ENCODE data around the gene UBAP2L. TPM values are rescaled to one million over a fixed set of nuclear protein-coding genes. Genes with fewer than 3 reads are reported as not detected.

Gene UBAP2L
- total and polyA plus RNA-seq, 9 donors: 45.5 to 172 (median 133) TPM

GRCh38 chr1:154213274-154213673 is 7.5 kb upstream of the UBAP2L start:
- H3K27ac ChIP-seq: no peak overlapping the region
- WGBS, 3 donors: 86 to 94% (median 93%) methylated on average over 1 of the region's 1 CpG
- H3K27me3 ChIP-seq: no peaks in the 10 kb centered on the region
- intact Hi-C loops (cut with DNase I): no loop called here
- no peaks in the 10 kb centered on the region for H3K9me3 ChIP-seq
- H3K36me3 ChIP-seq: no peaks in the 10 kb centered on the region
- TF ChIP-seq POLR2A (IDR thresholded peaks at IDR 0.05) (no peak), EP300 (IDR thresholded peaks at IDR 0.05) (no peak), CTCF (IDR thresholded peaks at IDR 0.05) (no peak)
- no peaks in the 10 kb centered on the region for H3K4me1 ChIP-seq (ENCODE audit: insufficient read depth)
- no peak overlapping the region for H3K4me3 ChIP-seq
- no peak for DNase-seq

- peaks cover 3% of the 10 kb centered on the region for H3K4me1 ChIP-seq (ENCODE audit: insufficient read depth)
- H3K27me3 ChIP-seq: no peaks in the 10 kb centered on the region
- intact Hi-C loops (cut with DNase I): no loop called here
- TF ChIP-seq CTCF (IDR thresholded peaks at IDR 0.05) (no peak), POLR2A (IDR thresholded peaks at IDR 0.05) (no peak), EP300 (IDR thresholded peaks at IDR 0.05) (no peak)
- no peaks in the 10 kb centered on the region for H3K9me3 ChIP-seq
- WGBS, 3 donors: 61 to 74% (median 67%) methylated on average over 3 of the region's 3 CpGs
- no peak overlapping the region for H3K27ac ChIP-seq
- H3K4me3 ChIP-seq: no peak overlapping the region
- no peaks in the 10 kb centered on the region for H3K36me3 ChIP-seq
- no peak for DNase-seq
These were observed 2.2 kb upstream of the UBAP2L start for GRCh38 chr1:154218545-154218944.

GRCh38 chr1:154219541-154219940 is 1.2 kb upstream of the UBAP2L start:
- Histone ChIP-seq H3K36me3 (no peaks in the 10 kb centered on the region), H3K4me3 (peak overlapping the region; percentile 93), H3K27me3 (no peaks in the 10 kb centered on the region), H3K27ac (peak overlapping the region; percentile 95 to 96), H3K9me3 (no peaks in the 10 kb centered on the region), H3K4me1 (ENCODE audit: insufficient read depth) (peaks cover 3% of the 10 kb centered on the region)
- intact Hi-C loops (cut with DNase I): no loop called here
- TF ChIP-seq POLR2A (IDR thresholded peaks at IDR 0.05) (no peak), CTCF (IDR thresholded peaks at IDR 0.05) (no peak), EP300 (IDR thresholded peaks at IDR 0.05) (no peak)
- WGBS, 3 donors: 7 to 15% (median 7%) methylated on average over 5 of the region's 5 CpGs
- no peak for DNase-seq

- intact Hi-C loops (cut with DNase I): no loop called here
- H3K4me1 ChIP-seq (ENCODE audit: insufficient read depth): peaks cover 3% of the 10 kb centered on the region
- H3K36me3 ChIP-seq: no peaks in the 10 kb centered on the region
- H3K9me3 ChIP-seq: no peaks in the 10 kb centered on the region
- peak overlapping the region; percentile 96 to 97 for H3K27ac ChIP-seq
- TF ChIP-seq EP300 (IDR thresholded peaks at IDR 0.05) (no peak), CTCF (IDR thresholded peaks at IDR 0.05) (no peak), POLR2A (IDR thresholded peaks at IDR 0.05) (peak; percentile 34)
- WGBS, 3 donors: 1% methylated on average over 33 of the region's 33 CpGs
- peak in 1 of 5 donors; percentile 80 for DNase-seq
- H3K27me3 ChIP-seq: no peaks in the 10 kb centered on the region
- peak overlapping the region; percentile 93 for H3K4me3 ChIP-seq
These were observed 169 bp downstream of the UBAP2L start for GRCh38 chr1:154220970-154221277.
